Uterus (tissue), 2 donors: ENCODE measurements around the gene CDKAL1.

Experiments used
- POLR2A ChIP-seq, 2 donors: fragments of 450-650 bp; IDR thresholded peaks; one replicate each; pipeline ENCODE4 v1.6.1; 2016; ENCODE audit warnings: antibody characterized with exemption in 2 of 2, mild to moderate bottlenecking in 1 of 2, moderate library complexity in 1 of 2
- TF ChIP-seq, protein P1 (sequence below), 4 experiments: fragments of 200-600 bp in 2 of 4; fragments of 450-650 bp in 2 of 4; sonication (generic) in 2 of 4; IDR thresholded peaks; one replicate each; pipeline ENCODE4 v1.5.1; 2016 to 2019; ENCODE audit warnings: antibody characterized with exemption in 4 of 4, mild to moderate bottlenecking in 2 of 4, moderate library complexity in 1 of 4

DNA sequence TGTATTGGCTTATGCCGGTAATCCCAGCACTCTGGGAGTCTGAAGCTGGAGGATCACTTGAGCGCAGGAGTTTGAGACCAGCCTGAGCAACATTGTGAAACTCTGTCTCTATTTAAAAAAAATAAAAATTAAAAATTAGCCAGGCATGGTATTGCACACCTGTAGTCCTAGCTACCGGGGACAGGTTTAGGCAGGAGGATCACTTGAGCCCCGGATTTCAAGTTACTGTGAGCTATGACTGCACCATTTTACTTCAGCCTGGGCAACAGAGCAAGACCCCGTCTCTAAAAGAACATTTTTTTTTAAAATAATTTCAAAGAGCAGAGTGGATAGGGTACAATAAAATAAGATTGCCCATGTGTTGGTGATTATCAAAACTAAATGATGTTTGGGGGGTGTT, 576.4 kb downstream of the CDKAL1 start:
- TF ChIP-seq POLR2A (IDR thresholded peaks at IDR 0.05), result no peak
- TF ChIP-seq, protein P1, sequence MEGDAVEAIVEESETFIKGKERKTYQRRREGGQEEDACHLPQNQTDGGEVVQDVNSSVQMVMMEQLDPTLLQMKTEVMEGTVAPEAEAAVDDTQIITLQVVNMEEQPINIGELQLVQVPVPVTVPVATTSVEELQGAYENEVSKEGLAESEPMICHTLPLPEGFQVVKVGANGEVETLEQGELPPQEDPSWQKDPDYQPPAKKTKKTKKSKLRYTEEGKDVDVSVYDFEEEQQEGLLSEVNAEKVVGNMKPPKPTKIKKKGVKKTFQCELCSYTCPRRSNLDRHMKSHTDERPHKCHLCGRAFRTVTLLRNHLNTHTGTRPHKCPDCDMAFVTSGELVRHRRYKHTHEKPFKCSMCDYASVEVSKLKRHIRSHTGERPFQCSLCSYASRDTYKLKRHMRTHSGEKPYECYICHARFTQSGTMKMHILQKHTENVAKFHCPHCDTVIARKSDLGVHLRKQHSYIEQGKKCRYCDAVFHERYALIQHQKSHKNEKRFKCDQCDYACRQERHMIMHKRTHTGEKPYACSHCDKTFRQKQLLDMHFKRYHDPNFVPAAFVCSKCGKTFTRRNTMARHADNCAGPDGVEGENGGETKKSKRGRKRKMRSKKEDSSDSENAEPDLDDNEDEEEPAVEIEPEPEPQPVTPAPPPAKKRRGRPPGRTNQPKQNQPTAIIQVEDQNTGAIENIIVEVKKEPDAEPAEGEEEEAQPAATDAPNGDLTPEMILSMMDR (IDR thresholded peaks at IDR 0.05), result no peak
